Activated CD4-positive, CD25-positive, alpha-beta regulatory T cell treated with anti-CD3 and anti-CD28 coated beads, Interleukin-2, amount 50 U/mL, for 16 hours (primary cell): ENCODE results near the gene PRPF39.
"Not testable (repeated sequence)": the region's sequence is repeated elsewhere in the genome, so short reads cannot be mapped to it uniquely, and the experiment has no call there.

Source experiments
- DNase-seq: peaks from one replicate; pipeline ENCODE4 v3.0.0-alpha.2; 2020; ENCODE audit warnings: low read depth, low spot score

PRPF39 gene

GRCh38 chr14:45135659-45136395 is 51.9 kb downstream of the PRPF39 start, which contains the start of gene FANCM:
Gene FANCM, plus strand, starts transcription at chr14:45135930. Its CDS starts 102 bp downstream, at chr14:45136032.
- DNase-seq = peak; percentile 76

GRCh38 chr14:45136399-45136798 is 52.5 kb downstream of the PRPF39 start:
- DNase-seq = no peak

- DNase-seq = no peak
These were observed 56.8 kb downstream of the PRPF39 start for GRCh38 chr14:45140661-45141187.

DNA sequence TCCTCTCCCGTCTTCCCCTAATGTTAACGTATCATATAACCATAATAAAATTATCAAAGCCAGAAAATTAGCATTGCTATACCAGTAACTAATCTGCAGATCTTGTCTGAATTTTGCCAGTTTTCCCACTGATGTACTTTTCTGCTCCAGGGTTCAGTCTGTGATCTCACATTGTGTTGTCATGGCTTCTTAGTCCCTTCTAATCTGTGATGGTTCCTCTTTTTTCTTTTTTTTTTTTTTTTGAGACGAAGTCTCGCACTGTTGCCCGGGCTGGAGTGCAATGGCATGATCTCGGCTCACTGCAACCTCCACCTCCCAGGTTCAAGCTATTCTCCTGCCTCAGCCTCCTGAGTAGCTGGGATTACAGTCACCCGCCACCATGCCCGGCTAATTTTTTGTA is 58.2 kb downstream of the PRPF39 start:
- not testable (repeated sequence) for DNase-seq

DNA sequence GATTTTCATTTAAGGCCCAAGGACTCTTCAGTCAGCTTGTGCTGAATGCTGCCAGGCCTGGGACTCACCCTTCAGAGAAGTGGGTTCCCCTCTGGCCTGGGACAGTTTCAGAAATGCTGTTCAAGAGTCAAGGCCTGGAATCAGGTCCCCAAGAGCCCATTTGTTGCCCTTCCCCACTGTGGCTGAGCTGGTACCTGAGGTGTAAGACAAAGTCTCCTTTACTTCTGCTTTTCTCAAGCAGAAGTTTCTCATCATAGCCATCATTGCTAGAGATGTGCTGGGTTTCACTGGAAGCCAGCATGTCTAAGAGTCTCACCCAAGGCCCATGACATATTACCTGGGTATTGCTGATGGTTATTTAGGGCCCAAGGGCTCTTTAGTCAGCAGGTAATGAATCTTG is 60.7 kb downstream of the PRPF39 start:
- DNase-seq = no peak

DNA sequence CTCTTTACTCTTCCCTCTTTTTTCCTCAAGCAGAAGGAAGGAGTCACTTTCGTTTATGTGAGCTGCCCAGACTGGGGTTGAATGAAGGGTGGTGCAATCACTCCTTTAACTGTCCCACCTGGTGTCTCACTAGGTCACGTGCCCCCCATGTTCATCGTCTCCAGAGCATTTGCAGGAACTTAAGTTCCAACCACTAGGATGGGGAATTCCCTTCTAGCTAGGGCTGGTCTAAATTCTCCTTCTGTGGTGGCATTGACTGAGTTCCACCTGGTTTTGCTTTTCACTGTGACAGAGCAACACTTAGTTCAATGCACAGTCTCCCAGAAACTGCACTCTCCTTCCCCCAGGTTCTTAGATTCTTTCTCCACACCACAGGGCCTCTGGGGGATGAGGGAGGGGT is 61.3 kb downstream of the PRPF39 start:
- DNase-seq = no peak

DNA sequence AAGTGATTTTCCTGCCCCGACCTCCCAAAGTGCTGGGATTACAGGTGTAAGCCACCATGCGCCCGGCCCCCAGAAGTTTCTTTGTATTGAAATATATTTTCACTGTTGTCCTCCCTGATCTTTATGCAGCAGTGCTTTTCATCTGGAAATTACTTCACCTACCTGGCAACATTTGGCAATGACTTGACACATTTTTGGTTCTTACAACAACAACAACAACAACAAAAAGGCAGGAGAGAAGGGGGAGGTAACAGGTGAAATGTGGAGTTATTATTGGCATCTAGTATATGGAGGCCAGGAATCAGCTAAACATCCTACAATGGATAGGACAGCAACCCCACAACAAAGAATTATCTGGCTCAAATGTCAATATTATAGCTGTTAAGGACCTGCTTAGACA is 65.7 kb downstream of the PRPF39 start:
- DNase-seq = no peak

- no peak for DNase-seq
These were observed 66.5 kb downstream of the PRPF39 start for GRCh38 chr14:45150386-45150890.

DNA sequence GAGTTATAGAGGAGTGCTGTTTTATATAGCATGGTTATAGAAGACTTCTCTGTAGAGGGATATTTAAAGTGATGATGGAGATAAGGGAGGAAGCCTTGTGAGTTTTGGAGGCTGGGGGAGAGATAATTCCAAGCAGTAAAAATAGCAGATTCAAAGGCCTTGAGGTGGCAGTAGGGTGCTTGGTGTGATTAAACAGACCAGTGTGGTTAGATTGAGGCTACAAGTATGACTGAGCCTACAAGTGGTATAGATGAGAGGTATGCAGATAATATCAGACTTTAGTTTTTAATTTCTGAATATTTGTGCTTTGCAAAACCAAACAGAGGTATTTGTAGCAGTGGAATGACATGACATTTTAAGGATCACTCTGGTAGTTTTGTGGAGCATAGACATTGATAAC is 72.2 kb downstream of the PRPF39 start:
- no peak for DNase-seq
